PC-3 (cell line): ENCODE data around the gene KRT7. TPM values are rescaled to one million over a fixed set of nuclear protein-coding genes. Genes with fewer than 3 reads are reported as not detected.

Experiments
- ATAC-seq: fragments of 200-7000 bp; cut with Tn5 transposase; 2 replicates; pipeline ENCODE4 v1.9.1; 2020; ENCODE audit warnings: mild to moderate bottlenecking, moderate library complexity
- BruUV-seq: library from RNA; stranded (reverse); fragments of 400-500 nt; replicated peaks from 2 replicates; lab custom pipeline; 2021; lab: Mats Ljungman, UMichigan
- CTCF ChIA-PET: fragments of 300-600 bp; sonication (Branson Sonifier 250); formaldehyde crosslinking; loops from one replicate; lab custom pipeline; 2022; ENCODE audit warnings: antibody characterized with exemption; lab: Charles Lee
- POLR2A ChIA-PET: fragments of 300-600 bp; sonication (Branson Sonifier 250); formaldehyde crosslinking; loops from one replicate; lab custom pipeline; 2022; ENCODE audit warnings: antibody characterized with exemption; ENCODE audit not compliant: unreplicated experiment; lab: Charles Lee
- DNase-seq: peaks from one replicate; pipeline ENCODE4 v3.0.0-alpha.2; 2015
- H2AFZ ChIP-seq: fragments of 300-600 bp; sonication (generic); 2 replicates; pipeline ENCODE4 v1.6.0; 2016; ENCODE audit warnings: antibody characterized with exemption, low read length
- H3F3A ChIP-seq: fragments of 300-600 bp; sonication (generic); one replicate; pipeline ENCODE4 v1.6.0; 2017; ENCODE audit warnings: antibody characterized with exemption, low read length, control low read depth, mild to moderate bottlenecking; ENCODE audit not compliant: unreplicated experiment
- H3K27ac ChIP-seq: fragments of 300-600 bp; sonication (generic); 2 replicates; pipeline ENCODE4 v1.5.1; 2016; ENCODE audit warnings: mild to moderate bottlenecking, low read length
- H3K27me3 ChIP-seq: fragments of 300-600 bp; sonication (generic); 2 replicates; pipeline ENCODE4 v1.6.1; 2016; ENCODE audit warnings: low read length, mixed read lengths
- H3K36me3 ChIP-seq: fragments of 300-600 bp; sonication (generic); 2 replicates; pipeline ENCODE4 v1.6.1; 2016; ENCODE audit warnings: low read depth, mixed run types, low read length, mixed read lengths
- H3K4me1 ChIP-seq: fragments of 300-600 bp; sonication (generic); 2 replicates; pipeline ENCODE4 v1.5.1; 2016; ENCODE audit warnings: low read length; ENCODE audit not compliant: insufficient read depth
- H3K4me2 ChIP-seq: fragments of 300-600 bp; sonication (generic); 2 replicates; pipeline ENCODE4 v1.6.0; 2016; ENCODE audit warnings: low read length
- H3K4me3 ChIP-seq: fragments of 300-600 bp; sonication (generic); 2 replicates; pipeline ENCODE4 v1.5.1; 2016; ENCODE audit warnings: mild to moderate bottlenecking, low read length, mixed read lengths
- H3K79me2 ChIP-seq: fragments of 300-600 bp; sonication (generic); 2 replicates; pipeline ENCODE4 v1.6.1; 2017; ENCODE audit warnings: low read length, mixed read lengths
- H3K9ac ChIP-seq: fragments of 300-600 bp; sonication (generic); 2 replicates; pipeline ENCODE4 v1.6.0; 2016; ENCODE audit warnings: mild to moderate bottlenecking, low read length
- H3K9me2 ChIP-seq: fragments of 300-600 bp; sonication (generic); replicated peaks from 2 replicates; pipeline ENCODE4 v1.6.1; 2016; ENCODE audit warnings: mixed run types, low read length, mixed read lengths
- H3K9me3 ChIP-seq: fragments of 300-600 bp; sonication (generic); 2 replicates; pipeline ENCODE4 v1.6.1; 2016; ENCODE audit warnings: low read length, mixed read lengths
- H4K20me1 ChIP-seq: fragments of 300-600 bp; sonication (generic); 2 replicates; pipeline ENCODE4 v1.6.1; 2016; ENCODE audit warnings: low read length, mixed read lengths
- CTCF ChIP-seq: fragments of 300-600 bp; sonication (generic); conservative IDR thresholded peaks from 2 replicates; pipeline ENCODE4 v1.5.1; 2017; ENCODE audit warnings: antibody characterized with exemption, low read depth, mild to moderate bottlenecking, low read length
- EZH2 ChIP-seq: fragments of 300-600 bp; sonication (generic); IDR thresholded peaks from one replicate; pipeline ENCODE4 v1.6.1; 2017; ENCODE audit warnings: antibody characterized with exemption, mild to moderate bottlenecking, low read length; ENCODE audit not compliant: unreplicated experiment
- EZH2phosphoT487 ChIP-seq: fragments of 300-600 bp; sonication (generic); IDR thresholded peaks from 2 replicates; pipeline ENCODE4 v1.6.1; 2018; ENCODE audit warnings: mild to moderate bottlenecking, antibody characterized with exemption, low read length, borderline replicate concordance
- intact Hi-C: fragments of 100-400 bp; cut with micrococcal nuclease; formaldehyde crosslinking; loops from 2 replicates; pipeline ENCODE4 v1.9.0; 2023
- total RNA-seq: library from RNA; depleted of rRNA; stranded (reverse); fragments of >200 nt; gene quantifications from 2 replicates; pipeline ENCODE4 v1.2.3, GENCODE V29; 2014

The KRT7 gene
- total RNA-seq, 1 experiment from 2014 or later: 2,144 TPM

GRCh38 chr12:52254180-52254964 lies 21.3 kb downstream of the KRT7 start:
- ChIA-PET CTCF (no interaction called here), POLR2A (no interaction called here)
- peak; percentile 6 for DNase-seq

DNA sequence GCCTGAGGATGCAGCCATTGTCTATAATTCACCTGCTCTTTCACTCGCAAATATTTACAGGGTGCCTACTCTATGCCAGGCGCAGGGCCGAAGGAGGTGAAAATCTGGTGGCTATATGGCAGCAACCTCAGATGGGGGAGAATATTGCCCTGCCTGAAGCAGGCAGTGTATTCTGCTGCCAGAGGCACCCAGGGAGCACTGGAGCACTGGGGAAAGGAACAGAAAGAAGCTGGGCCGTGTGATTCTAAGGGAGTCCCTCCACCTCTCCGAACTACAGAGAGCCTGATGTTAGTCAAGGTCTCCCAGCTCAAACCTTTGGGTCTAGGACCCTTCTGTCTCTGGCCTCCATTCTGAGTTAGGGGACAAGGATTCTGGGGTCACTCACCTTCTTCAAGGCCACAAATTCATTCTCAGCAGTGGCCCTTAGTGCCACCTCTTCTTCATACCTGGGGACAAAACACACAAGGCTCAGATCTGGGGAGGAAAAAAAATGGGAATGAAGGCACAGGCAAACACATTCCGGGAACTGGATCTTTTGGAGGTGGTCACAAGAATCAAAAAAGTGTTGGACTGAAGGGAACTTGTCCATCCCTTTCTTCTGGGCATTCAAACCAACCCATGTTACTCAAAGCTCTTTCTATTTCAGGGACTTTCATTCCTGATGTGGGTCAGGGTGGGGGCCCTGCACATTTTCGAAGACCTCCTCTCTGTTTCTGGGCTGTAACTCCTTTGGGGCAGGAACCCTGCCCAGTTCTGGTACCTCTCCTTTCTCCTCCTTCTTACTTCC lies 22.1 kb downstream of the KRT7 start:
- peaks cover 7% of the 10 kb centered on the region for H3K4me1 ChIP-seq
- peaks cover 8% of the 10 kb centered on the region for H3F3A ChIP-seq
- H3K9me2 ChIP-seq: no peaks in the 10 kb centered on the region
- ATAC-seq (no peak), DNase-seq (peak; percentile 10)
- no peaks in the 10 kb centered on the region for H3K79me2 ChIP-seq
- BruUV-seq: no TSS peak
- H3K27me3 ChIP-seq: no peaks in the 10 kb centered on the region
- H3K9ac ChIP-seq: no peak overlapping the region
- ChIA-PET POLR2A (no interaction called here), CTCF (no interaction called here)
- no peak overlapping the region for H3K27ac ChIP-seq
- no peak overlapping the region for H2AFZ ChIP-seq
- H3K4me3 ChIP-seq: no peak overlapping the region
- TF ChIP-seq EZH2: no peak
- no peak for TF ChIP-seq EZH2phosphoT487
- TF ChIP-seq CTCF: no peak
- intact Hi-C loops: loop anchor here (5.0 kb wide), 1 partner anchor 72 kb away; no protein-coding TSS in a partner anchor
- no peaks in the 10 kb centered on the region for H3K9me3 ChIP-seq
- H3K36me3 ChIP-seq: no peaks in the 10 kb centered on the region; the same call in 1 of the 2 replicates
- H3K4me2 ChIP-seq: no peak overlapping the region
- no peaks in the 10 kb centered on the region for H4K20me1 ChIP-seq

More at GRCh38 chr12:52254180-52254964, 21.3 kb downstream of the KRT7 start:
- BruUV-seq: TSS peak; percentile 2
- Histone ChIP-seq H3K36me3 (peaks cover 5% of the 10 kb centered on the region; the same call in 1 of the 2 replicates), H3K79me2 (no peaks in the 10 kb centered on the region), H3K4me2 (no peak overlapping the region), H4K20me1 (no peaks in the 10 kb centered on the region), H3F3A (peaks cover 11% of the 10 kb centered on the region), H3K27ac (no peak overlapping the region), H2AFZ (no peak overlapping the region), H3K9me2 (no peaks in the 10 kb centered on the region), H3K4me3 (no peak overlapping the region), H3K9me3 (no peaks in the 10 kb centered on the region), H3K4me1 (no peaks in the 10 kb centered on the region), H3K27me3 (no peaks in the 10 kb centered on the region), H3K9ac (no peak overlapping the region)
- intact Hi-C loops: loop anchor here (5.0 kb wide), 1 partner anchor 73 kb away; no protein-coding TSS in a partner anchor
- ATAC-seq: no peak
- TF ChIP-seq EZH2 (no peak), EZH2phosphoT487 (no peak), CTCF (no peak)
